ENCODE data around the gene STEAP1B. TPM values are rescaled to one million over a fixed set of nuclear protein-coding genes. Genes with fewer than 3 reads are reported as not detected.

The STEAP1B gene
- polyA plus RNA-seq, 1 of the 3 experiments (the other 2 are of a cell fraction), result 14.7 TPM

- Histone ChIP-seq H3K9me2 (no peaks in the 10 kb centered on the region), H3K79me2 (ENCODE audit: insufficient read depth) (no peaks in the 10 kb centered on the region), H3K36me3 (replicated peaks in 1 of 2; ENCODE audit: control insufficient read depth in 1 of 2, insufficient read depth in 2 of 2, low read length in 1 of 2) (peaks cover 0 to 2% of the 10 kb centered on the region in 2 experiments), H3K27ac (ENCODE audit: low read depth in 2 of 2, low read length in 1 of 2) (no peak overlapping the region), H3F3A (replicated peaks; ENCODE audit: insufficient read depth) (peaks cover 3% of the 10 kb centered on the region), H2AFZ (ENCODE audit: low read depth) (no peak overlapping the region), H3K4me3 (ENCODE audit: low read depth in 2 of 2, low read length in 1 of 2) (no peak overlapping the region), H3K4me2 (no peak overlapping the region), H3K4me1 (ENCODE audit: control insufficient read depth in 1 of 2, insufficient read depth in 2 of 2, low read depth in 1 of 2, low read length in 1 of 2) (peaks cover 0 to 10% of the 10 kb centered on the region in 2 experiments; a peak in 2 of 4 replicates), H3K9ac (no peak overlapping the region), H3K27me3 (ENCODE audit: insufficient read depth) (no peaks in the 10 kb centered on the region), H4K20me1 (ENCODE audit: insufficient read depth) (no peaks in the 10 kb centered on the region), H3K9me3 (no peaks in the 10 kb centered on the region)
- ChIA-PET POLR2A (no interaction called here), CTCF (interaction anchor here (0.9 kb wide), 1 partner anchor 49 kb away, joined by 3 read pairs; no protein-coding TSS in a partner anchor)
- TF ChIP-seq RCOR1 (IDR thresholded peaks at IDR 0.05; ENCODE audit: low read length) (no peak), GABPA (IDR thresholded peaks at IDR 0.05; ENCODE audit: low read depth) (no peak), USF2 (IDR thresholded peaks at IDR 0.05; ENCODE audit: borderline replicate concordance, low read depth, low read length) (no peak), RFX5 (IDR thresholded peaks at IDR 0.05; ENCODE audit: low read length) (no peak), NFIC (IDR thresholded peaks at IDR 0.05; ENCODE audit: borderline replicate concordance) (no peak), RXRA (IDR thresholded peaks at IDR 0.05; ENCODE audit: borderline replicate concordance, low read depth) (no peak), POLR2AphosphoS5 (IDR thresholded peaks at IDR 0.05; ENCODE audit: low read depth, low read length) (no peak), NRF1 (IDR thresholded peaks at IDR 0.05; ENCODE audit: low read depth, low read length) (no peak), EZH2phosphoT487 (IDR thresholded peaks at IDR 0.05; ENCODE audit: borderline replicate concordance, low read depth) (no peak), FOXJ3 (CRISPR knock-in tag; IDR thresholded peaks at IDR 0.05) (no peak), YY1 (IDR thresholded peaks at IDR 0.05; ENCODE audit: low read depth) (no peak)
- TF ChIP-seq, protein P1, sequence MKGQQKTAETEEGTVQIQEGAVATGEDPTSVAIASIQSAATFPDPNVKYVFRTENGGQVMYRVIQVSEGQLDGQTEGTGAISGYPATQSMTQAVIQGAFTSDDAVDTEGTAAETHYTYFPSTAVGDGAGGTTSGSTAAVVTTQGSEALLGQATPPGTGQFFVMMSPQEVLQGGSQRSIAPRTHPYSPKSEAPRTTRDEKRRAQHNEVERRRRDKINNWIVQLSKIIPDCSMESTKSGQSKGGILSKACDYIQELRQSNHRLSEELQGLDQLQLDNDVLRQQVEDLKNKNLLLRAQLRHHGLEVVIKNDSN (IDR thresholded peaks at IDR 0.05; ENCODE audit: borderline replicate concordance, low read depth), result no peak
- DNase-seq, result no peak
- WGBS (ENCODE audit: low lambda C conversion rate), result 83% methylated on average over 2 of the region's 2 CpGs
Observed at GRCh38 chr7:22414424-22414823, 85.6 kb downstream of the STEAP1B start.

- WGBS (ENCODE audit: low lambda C conversion rate), result 94% methylated on average over 2 of the region's 2 CpGs
- H3F3A ChIP-seq (replicated peaks; ENCODE audit: insufficient read depth), result peaks cover 3% of the 10 kb centered on the region
- peaks cover 0 to 10% of the 10 kb centered on the region in 2 experiments; a peak in 2 of 4 replicates for H3K4me1 ChIP-seq (ENCODE audit: control insufficient read depth in 1 of 2, insufficient read depth in 2 of 2, low read depth in 1 of 2, low read length in 1 of 2)
- no peaks in the 10 kb centered on the region for H3K9me2 ChIP-seq
- ChIA-PET POLR2A (no interaction called here), CTCF (no interaction called here)
- no peak overlapping the region for H3K4me3 ChIP-seq (ENCODE audit: low read depth in 2 of 2, low read length in 1 of 2)
- no peaks in the 10 kb centered on the region for H3K27me3 ChIP-seq (ENCODE audit: insufficient read depth)
- no peaks in the 10 kb centered on the region for H3K79me2 ChIP-seq (ENCODE audit: insufficient read depth)
- no peak overlapping the region for H3K27ac ChIP-seq (ENCODE audit: low read depth in 2 of 2, low read length in 1 of 2)
- H3K9me3 ChIP-seq, result no peaks in the 10 kb centered on the region
- H3K4me2 ChIP-seq, result no peak overlapping the region
- no peaks in the 10 kb centered on the region for H3K36me3 ChIP-seq (replicated peaks in 1 of 2; ENCODE audit: control insufficient read depth in 1 of 2, insufficient read depth in 2 of 2, low read length in 1 of 2)
- no peak for DNase-seq
- H2AFZ ChIP-seq (ENCODE audit: low read depth), result no peak overlapping the region
- H4K20me1 ChIP-seq (ENCODE audit: insufficient read depth), result no peaks in the 10 kb centered on the region
- no peak overlapping the region for H3K9ac ChIP-seq
- TF ChIP-seq SIN3A (IDR thresholded peaks at IDR 0.05; ENCODE audit: borderline replicate concordance, low read depth, low read length) (no peak), NFIC (IDR thresholded peaks at IDR 0.05; ENCODE audit: borderline replicate concordance) (no peak), ELF1 (IDR thresholded peaks at IDR 0.05) (no peak), NRF1 (IDR thresholded peaks at IDR 0.05; ENCODE audit: low read depth, low read length) (no peak), CHD2 (IDR thresholded peaks at IDR 0.05; ENCODE audit: low read length, partially characterized antibody) (no peak), SMC3 (IDR thresholded peaks at IDR 0.05; ENCODE audit: low read depth, low read length) (no peak), IRF3 (IDR thresholded peaks at IDR 0.05; ENCODE audit: low read depth, low read length) (no peak), JUND (IDR thresholded peaks at IDR 0.05) (no peak), GATA2 (CRISPR knock-in tag; IDR thresholded peaks at IDR 0.05) (no peak), TAF1 (IDR thresholded peaks at IDR 0.05; ENCODE audit: borderline replicate concordance, low read depth, low read length) (no peak), MAX (IDR thresholded peaks at IDR 0.05; ENCODE audit: low read depth) (no peak)
- TF ChIP-seq, protein P2, sequence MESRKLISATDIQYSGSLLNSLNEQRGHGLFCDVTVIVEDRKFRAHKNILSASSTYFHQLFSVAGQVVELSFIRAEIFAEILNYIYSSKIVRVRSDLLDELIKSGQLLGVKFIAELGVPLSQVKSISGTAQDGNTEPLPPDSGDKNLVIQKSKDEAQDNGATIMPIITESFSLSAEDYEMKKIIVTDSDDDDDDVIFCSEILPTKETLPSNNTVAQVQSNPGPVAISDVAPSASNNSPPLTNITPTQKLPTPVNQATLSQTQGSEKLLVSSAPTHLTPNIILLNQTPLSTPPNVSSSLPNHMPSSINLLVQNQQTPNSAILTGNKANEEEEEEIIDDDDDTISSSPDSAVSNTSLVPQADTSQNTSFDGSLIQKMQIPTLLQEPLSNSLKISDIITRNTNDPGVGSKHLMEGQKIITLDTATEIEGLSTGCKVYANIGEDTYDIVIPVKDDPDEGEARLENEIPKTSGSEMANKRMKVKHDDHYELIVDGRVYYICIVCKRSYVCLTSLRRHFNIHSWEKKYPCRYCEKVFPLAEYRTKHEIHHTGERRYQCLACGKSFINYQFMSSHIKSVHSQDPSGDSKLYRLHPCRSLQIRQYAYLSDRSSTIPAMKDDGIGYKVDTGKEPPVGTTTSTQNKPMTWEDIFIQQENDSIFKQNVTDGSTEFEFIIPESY (IDR thresholded peaks at IDR 0.05; ENCODE audit: borderline replicate concordance, low read depth), result no peak
- TF ChIP-seq, protein P3, sequence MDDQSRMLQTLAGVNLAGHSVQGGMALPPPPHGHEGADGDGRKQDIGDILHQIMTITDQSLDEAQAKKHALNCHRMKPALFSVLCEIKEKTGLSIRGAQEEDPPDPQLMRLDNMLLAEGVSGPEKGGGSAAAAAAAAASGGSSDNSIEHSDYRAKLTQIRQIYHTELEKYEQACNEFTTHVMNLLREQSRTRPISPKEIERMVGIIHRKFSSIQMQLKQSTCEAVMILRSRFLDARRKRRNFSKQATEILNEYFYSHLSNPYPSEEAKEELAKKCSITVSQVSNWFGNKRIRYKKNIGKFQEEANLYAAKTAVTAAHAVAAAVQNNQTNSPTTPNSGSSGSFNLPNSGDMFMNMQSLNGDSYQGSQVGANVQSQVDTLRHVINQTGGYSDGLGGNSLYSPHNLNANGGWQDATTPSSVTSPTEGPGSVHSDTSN (IDR thresholded peaks at IDR 0.05), result no peak
Observed at GRCh38 chr7:22413211-22413610, 86.8 kb downstream of the STEAP1B start.
